HCT116 (cell line): ENCODE data around the gene SCN4A.

ENCODE experiments used
- CBX3 ChIP-seq: IDR thresholded peaks from 2 replicates; pipeline ENCODE4 v1.6.1; 2012; ENCODE audit warnings: low read depth
- CTCF ChIP-seq, 3 experiments: fragments of 200-600 bp in 1 of 3; sonication (generic) in 1 of 3; IDR thresholded peaks in 2 of 3; conservative IDR thresholded peaks in 1 of 3; 2 replicates each; pipeline ENCODE4 v1.5.1; 2012 to 2017; ENCODE audit warnings: low read depth in 2 of 3, low read length in 2 of 3, antibody characterized with exemption in 1 of 3, borderline replicate concordance in 1 of 3, control low read depth in 1 of 3, mild to moderate bottlenecking in 1 of 3, mixed read lengths in 1 of 3, mixed run types in 1 of 3, moderate library complexity in 1 of 3; ENCODE audit not compliant: insufficient read depth in 1 of 3
- EGR1 ChIP-seq: IDR thresholded peaks from 2 replicates; pipeline ENCODE4 v1.6.1; 2012; ENCODE audit warnings: low read depth
- SIN3A ChIP-seq: IDR thresholded peaks from 2 replicates; pipeline ENCODE4 v1.6.1; 2012; ENCODE audit warnings: low read depth
- SP1 ChIP-seq: IDR thresholded peaks from 2 replicates; pipeline ENCODE4 v1.6.1; 2012; ENCODE audit warnings: low read depth

GRCh38 chr17:63985387-63986140, 12.8 kb upstream of the SCN4A start:
- no peak for TF ChIP-seq SIN3A
- peak in 2 of 3 experiments; percentile 35 to 52; a peak in 4 of 6 replicates for TF ChIP-seq CTCF (IDR thresholded peaks at IDR 0.05 in 2 of 3, conservative IDR thresholded peaks at IDR 0.05 in 1 of 3; ENCODE audit: borderline replicate concordance in 1 of 3, insufficient read depth in 1 of 3, low read depth in 2 of 3, low read length in 2 of 3)
- TF ChIP-seq SP1, result no peak
- TF ChIP-seq CBX3, result no peak
- no peak for TF ChIP-seq EGR1
